ENCODE data around the gene SBF2. TPM values are rescaled to one million over a fixed set of nuclear protein-coding genes. Genes with fewer than 3 reads are reported as not detected.

SBF2 gene
- total RNA-seq, 4 donors from 2014 or later: 52.8 to 87.9 (median 62.4) TPM

- no peaks in the 10 kb centered on the region for H3K27me3 ChIP-seq
- H3K27ac ChIP-seq: peak overlapping the region; percentile 54 to 78 (median 66)
- no peak overlapping the region for H3K4me3 ChIP-seq
- H3K4me1 ChIP-seq: peaks cover 15 to 71% (median 19%) of the 10 kb centered on the region in 3 donors
- H3K36me3 ChIP-seq: no peaks in the 10 kb centered on the region
- H3K9me3 ChIP-seq: no peaks in the 10 kb centered on the region
- TF ChIP-seq EP300 (IDR thresholded peaks at IDR 0.05): no peak
- no peak for TF ChIP-seq CTCF (IDR thresholded peaks at IDR 0.05)
- no peak for TF ChIP-seq POLR2AphosphoS5 (IDR thresholded peaks at IDR 0.05)
- no peak for TF ChIP-seq POLR2A (IDR thresholded peaks at IDR 0.05)
- ATAC-seq: no peak
- WGBS, 2 donors (ENCODE audit: low coverage in 1 of 2): 86 to 93% methylated on average over 2 of the region's 5 CpGs
Observed at GRCh38 chr11:10317776-10318526, 23.9 kb upstream of the SBF2 start.

- TF ChIP-seq EP300 (IDR thresholded peaks at IDR 0.05): no peak
- TF ChIP-seq POLR2AphosphoS5 (IDR thresholded peaks at IDR 0.05): no peak
- TF ChIP-seq CTCF (IDR thresholded peaks at IDR 0.05): no peak
- TF ChIP-seq POLR2A (IDR thresholded peaks at IDR 0.05): no peak
- ATAC-seq: no peak
- H3K36me3 ChIP-seq: no peaks in the 10 kb centered on the region
- peak overlapping the region; percentile 54 to 71 (median 66) for H3K27ac ChIP-seq
- H3K4me3 ChIP-seq: no peak overlapping the region
- H3K9me3 ChIP-seq: no peaks in the 10 kb centered on the region
- peaks cover 10 to 64% (median 17%) of the 10 kb centered on the region in 3 donors for H3K4me1 ChIP-seq
- no peaks in the 10 kb centered on the region for H3K27me3 ChIP-seq
- 53 to 80% methylated on average over 3 to 4 of the region's 4 CpGs for WGBS, 2 donors (ENCODE audit: low coverage in 1 of 2)
Observed at GRCh38 chr11:10317151-10317755, 23.2 kb upstream of the SBF2 start.

- TF ChIP-seq CTCF (IDR thresholded peaks at IDR 0.05): no peak
- no peak for TF ChIP-seq POLR2AphosphoS5 (IDR thresholded peaks at IDR 0.05)
- no peak for TF ChIP-seq POLR2A (IDR thresholded peaks at IDR 0.05)
- no peak for TF ChIP-seq EP300 (IDR thresholded peaks at IDR 0.05)
Observed at GRCh38 chr11:10315083-10315482, 21.1 kb upstream of the SBF2 start.

GRCh38 chr11:10314199-10315072 is 20.4 kb upstream of the SBF2 start:
- Histone ChIP-seq H3K4me1 (peaks cover 7 to 47% (median 7%) of the 10 kb centered on the region in 3 donors), H3K27me3 (no peaks in the 10 kb centered on the region), H3K27ac (no peak overlapping the region), H3K4me3 (no peak overlapping the region), H3K9me3 (no peaks in the 10 kb centered on the region), H3K36me3 (no peaks in the 10 kb centered on the region)
- TF ChIP-seq CTCF (IDR thresholded peaks at IDR 0.05): no peak
- TF ChIP-seq POLR2AphosphoS5 (IDR thresholded peaks at IDR 0.05): no peak
- no peak for TF ChIP-seq EP300 (IDR thresholded peaks at IDR 0.05)
- no peak for TF ChIP-seq POLR2A (IDR thresholded peaks at IDR 0.05)
- 51 to 69% methylated on average over 7 to 8 of the region's 8 CpGs for WGBS, 2 donors (ENCODE audit: low coverage in 1 of 2)
- peak; percentile 70 for ATAC-seq

More at GRCh38 chr11:10315083-10315482, 21.1 kb upstream of the SBF2 start:
- Histone ChIP-seq H3K4me3 (no peak overlapping the region), H3K27ac (no peak overlapping the region), H3K36me3 (no peaks in the 10 kb centered on the region), H3K9me3 (no peaks in the 10 kb centered on the region), H3K27me3 (no peaks in the 10 kb centered on the region), H3K4me1 (peaks cover 7 to 47% (median 9%) of the 10 kb centered on the region in 3 donors)
- no peak for ATAC-seq
- 82 to 96% methylated on average over 4 to 6 of the region's 6 CpGs for WGBS, 2 donors (ENCODE audit: low coverage in 1 of 2)

All from gastroesophageal sphincter (tissue), 4 donors.